Measurements from ENCODE around the gene SOX12.
"Not testable (repeated sequence)": the region's sequence is repeated elsewhere in the genome, so short reads cannot be mapped to it uniquely, and the experiment has no call there.

SOX12 gene

DNA sequence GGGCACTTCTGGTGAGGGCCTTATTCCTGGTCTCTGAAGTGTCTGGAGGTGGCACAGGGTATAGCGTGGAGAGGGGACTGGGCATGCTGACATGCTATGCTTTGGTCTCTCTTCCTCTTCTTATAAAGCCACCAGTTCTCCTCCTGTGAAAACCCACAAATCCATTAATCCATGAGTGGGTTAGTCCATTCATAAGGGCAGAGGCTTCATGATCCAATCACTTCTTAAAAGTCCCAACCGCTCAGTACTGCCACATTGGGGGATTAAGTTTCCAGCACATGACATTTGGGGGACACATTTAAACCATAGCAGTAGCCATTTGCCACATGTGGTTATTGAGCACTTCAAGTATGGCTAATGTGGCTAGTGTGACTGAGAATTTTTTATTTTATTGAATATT is 51.4 kb downstream of the SOX12 start:
- Histone ChIP-seq H3K27ac (ENCODE audit: low read depth, low read length) (no peak overlapping the region), H3K9ac (ENCODE audit: low read length) (no peak overlapping the region), H3K4me3 (ENCODE audit: insufficient read depth, low read length, poor library complexity, severe bottlenecking) (no peak overlapping the region), H3K4me2 (ENCODE audit: low read depth, low read length, poor library complexity, severe bottlenecking) (no peak overlapping the region), H4K20me1 (ENCODE audit: low read depth, low read length) (no peaks in the 10 kb centered on the region), H3K27me3 (ENCODE audit: low read length) (no peaks in the 10 kb centered on the region), H3K36me3 (ENCODE audit: low read length) (no peaks in the 10 kb centered on the region), H3K9me2 (replicated peaks; ENCODE audit: insufficient read depth, low read length) (no peaks in the 10 kb centered on the region), H3F3A (ENCODE audit: insufficient read depth) (no peaks in the 10 kb centered on the region), H2AFZ (ENCODE audit: low read depth, low read length, severe bottlenecking) (no peak overlapping the region), H3K79me2 (ENCODE audit: insufficient read depth, low read length) (no peaks in the 10 kb centered on the region), H3K9me3 (ENCODE audit: insufficient read depth, low read length) (no peaks in the 10 kb centered on the region)
- no peak for TF ChIP-seq EZH2phosphoT487 (conservative IDR thresholded peaks at IDR 0.05; ENCODE audit: low read length)
- TF ChIP-seq, protein P1, sequence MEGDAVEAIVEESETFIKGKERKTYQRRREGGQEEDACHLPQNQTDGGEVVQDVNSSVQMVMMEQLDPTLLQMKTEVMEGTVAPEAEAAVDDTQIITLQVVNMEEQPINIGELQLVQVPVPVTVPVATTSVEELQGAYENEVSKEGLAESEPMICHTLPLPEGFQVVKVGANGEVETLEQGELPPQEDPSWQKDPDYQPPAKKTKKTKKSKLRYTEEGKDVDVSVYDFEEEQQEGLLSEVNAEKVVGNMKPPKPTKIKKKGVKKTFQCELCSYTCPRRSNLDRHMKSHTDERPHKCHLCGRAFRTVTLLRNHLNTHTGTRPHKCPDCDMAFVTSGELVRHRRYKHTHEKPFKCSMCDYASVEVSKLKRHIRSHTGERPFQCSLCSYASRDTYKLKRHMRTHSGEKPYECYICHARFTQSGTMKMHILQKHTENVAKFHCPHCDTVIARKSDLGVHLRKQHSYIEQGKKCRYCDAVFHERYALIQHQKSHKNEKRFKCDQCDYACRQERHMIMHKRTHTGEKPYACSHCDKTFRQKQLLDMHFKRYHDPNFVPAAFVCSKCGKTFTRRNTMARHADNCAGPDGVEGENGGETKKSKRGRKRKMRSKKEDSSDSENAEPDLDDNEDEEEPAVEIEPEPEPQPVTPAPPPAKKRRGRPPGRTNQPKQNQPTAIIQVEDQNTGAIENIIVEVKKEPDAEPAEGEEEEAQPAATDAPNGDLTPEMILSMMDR (IDR thresholded peaks at IDR 0.05; ENCODE audit: insufficient read depth, low read length, poor library complexity, severe bottlenecking) = no peak

DNA sequence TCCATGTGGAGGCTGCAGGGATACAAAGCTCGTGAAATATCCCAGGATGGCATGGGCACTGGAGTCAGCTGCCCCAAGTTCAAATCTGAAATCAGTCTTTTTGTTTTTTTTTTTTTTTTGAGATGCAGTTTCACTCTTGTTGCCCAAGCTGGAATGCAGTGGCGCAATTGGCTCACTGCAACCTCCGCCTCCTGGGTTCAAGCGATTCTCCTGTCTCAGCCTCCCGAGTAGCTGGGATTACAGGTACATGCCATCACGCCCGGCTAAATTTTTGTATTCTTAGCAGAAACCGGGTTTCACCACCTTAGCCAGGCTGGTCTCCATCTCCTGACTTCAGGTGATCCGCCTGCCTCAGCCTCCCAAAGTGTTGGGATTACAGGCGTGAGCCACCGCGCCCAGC is 52.2 kb downstream of the SOX12 start:
- H4K20me1 ChIP-seq (ENCODE audit: low read depth, low read length); H3K9ac ChIP-seq (ENCODE audit: low read length); H3K4me3 ChIP-seq (ENCODE audit: insufficient read depth, low read length, poor library complexity, severe bottlenecking); H3K36me3 ChIP-seq (ENCODE audit: low read length); H3K79me2 ChIP-seq (ENCODE audit: insufficient read depth, low read length); H3K9me3 ChIP-seq (ENCODE audit: insufficient read depth, low read length); H3K9me2 ChIP-seq (replicated peaks; ENCODE audit: insufficient read depth, low read length); H3K4me2 ChIP-seq (ENCODE audit: low read depth, low read length, poor library complexity, severe bottlenecking); H3F3A ChIP-seq (ENCODE audit: insufficient read depth); H3K27me3 ChIP-seq (ENCODE audit: low read length); H3K27ac ChIP-seq (ENCODE audit: low read depth, low read length); H2AFZ ChIP-seq (ENCODE audit: low read depth, low read length, severe bottlenecking): not testable (repeated sequence)

DNA sequence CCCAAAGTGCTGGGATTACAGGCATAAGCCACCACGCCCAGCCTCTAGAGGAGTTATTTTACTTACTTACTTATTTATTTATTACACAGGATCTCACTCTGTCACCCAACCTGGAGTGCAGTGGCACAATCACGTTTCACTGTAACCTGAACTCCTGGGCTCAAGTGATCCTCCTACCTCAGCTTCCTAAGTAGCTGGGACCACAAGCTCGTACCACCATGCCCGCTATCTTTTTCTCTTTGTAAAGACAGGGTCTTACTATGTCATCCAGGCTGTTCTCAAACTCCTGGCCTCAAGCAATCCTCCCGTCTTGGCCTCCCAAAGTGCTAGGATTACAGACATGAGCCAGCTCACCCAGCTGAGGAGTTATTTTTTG is 53.6 kb downstream of the SOX12 start:
- H2AFZ ChIP-seq (ENCODE audit: low read depth, low read length, severe bottlenecking) = no peak overlapping the region
- no peak overlapping the region for H3K9ac ChIP-seq (ENCODE audit: low read length)
- H4K20me1 ChIP-seq (ENCODE audit: low read depth, low read length) = no peaks in the 10 kb centered on the region
- H3K27ac ChIP-seq (ENCODE audit: low read depth, low read length) = no peak overlapping the region
- H3F3A ChIP-seq (ENCODE audit: insufficient read depth) = no peaks in the 10 kb centered on the region; the same call in 1 of the 2 replicates
- H3K36me3 ChIP-seq (ENCODE audit: low read length) = no peaks in the 10 kb centered on the region
- no peak for TF ChIP-seq EZH2phosphoT487 (conservative IDR thresholded peaks at IDR 0.05; ENCODE audit: low read length)
- TF ChIP-seq, protein P1 (IDR thresholded peaks at IDR 0.05; ENCODE audit: insufficient read depth, low read length, poor library complexity, severe bottlenecking) = no peak
- no peaks in the 10 kb centered on the region for H3K9me3 ChIP-seq (ENCODE audit: insufficient read depth, low read length)
- H3K4me3 ChIP-seq (ENCODE audit: insufficient read depth, low read length, poor library complexity, severe bottlenecking) = no peak overlapping the region
- H3K79me2 ChIP-seq (ENCODE audit: insufficient read depth, low read length) = no peaks in the 10 kb centered on the region
- H3K9me2 ChIP-seq (replicated peaks; ENCODE audit: insufficient read depth, low read length) = no peaks in the 10 kb centered on the region
- no peaks in the 10 kb centered on the region for H3K27me3 ChIP-seq (ENCODE audit: low read length)
- H3K4me2 ChIP-seq (ENCODE audit: low read depth, low read length, poor library complexity, severe bottlenecking) = no peak overlapping the region
